Astrocyte of the hippocampus (primary cell): ENCODE measurements around the gene TGM3.

ENCODE experiments used
- DNase-seq: peaks from one replicate; pipeline ENCODE4 v3.0.0; 2011; ENCODE audit warnings: low read depth, low spot score

The TGM3 gene

GRCh38 chr20:2379511-2380229, 83.9 kb downstream of the TGM3 start:
- no peak for DNase-seq

GRCh38 chr20:2380601-2381000, 84.8 kb downstream of the TGM3 start, which contains the start of gene TGM6:
TSS of gene TGM6 (plus strand) at chr20:2380901. CDS start at chr20:2380969, 68 bp downstream.
- DNase-seq, result no peak

- DNase-seq, result no peak
These were observed 85.5 kb downstream of the TGM3 start for GRCh38 chr20:2381303-2381702.

- no peak for DNase-seq
These were observed 87.0 kb downstream of the TGM3 start for GRCh38 chr20:2382833-2383232.

- no peak for DNase-seq
These were observed 89.2 kb downstream of the TGM3 start for GRCh38 chr20:2385026-2385425.

- no peak for DNase-seq
These were observed 89.7 kb downstream of the TGM3 start for GRCh38 chr20:2385496-2385895.

GRCh38 chr20:2386516-2387179, 90.8 kb downstream of the TGM3 start:
- peak; percentile 4 for DNase-seq

- DNase-seq, result peak; percentile 29
These were observed 91.4 kb downstream of the TGM3 start for GRCh38 chr20:2387180-2387577.

GRCh38 chr20:2387580-2387979, 91.8 kb downstream of the TGM3 start:
- DNase-seq, result no peak
